Measurements from ENCODE around the gene SLC52A3.
A peak's percentile ranks its signal among the peaks of the same experiment; 100 is the strongest.

The SLC52A3 gene

GRCh38 chr20:792248-792647 is 23.9 kb upstream of the SLC52A3 start:
- H3K27me3 ChIP-seq (ENCODE audit: control insufficient read depth, insufficient read depth, low read length): no peaks in the 10 kb centered on the region
- H3K4me1 ChIP-seq (ENCODE audit: control insufficient read depth, insufficient read depth, low read length): peaks cover 22% of the 10 kb centered on the region
- no peak overlapping the region for H3K9ac ChIP-seq (ENCODE audit: low read depth, low read length)
- H3K9me3 ChIP-seq (ENCODE audit: control insufficient read depth, insufficient read depth, low read length): peaks cover 28% of the 10 kb centered on the region
- no peak overlapping the region for H3K27ac ChIP-seq (ENCODE audit: low read depth, low read length)
- no peak overlapping the region for H3K4me3 ChIP-seq (ENCODE audit: low read depth, low read length)
- no peaks in the 10 kb centered on the region for H3K36me3 ChIP-seq (ENCODE audit: control insufficient read depth, insufficient read depth, low read length)

- Histone ChIP-seq H3K9me3 (ENCODE audit: control insufficient read depth, insufficient read depth, low read length) (peaks cover 28% of the 10 kb centered on the region), H3K9ac (ENCODE audit: low read depth, low read length) (no peak overlapping the region), H3K27me3 (ENCODE audit: control insufficient read depth, insufficient read depth, low read length) (no peaks in the 10 kb centered on the region), H3K4me1 (ENCODE audit: control insufficient read depth, insufficient read depth, low read length) (peaks cover 22% of the 10 kb centered on the region), H3K36me3 (ENCODE audit: control insufficient read depth, insufficient read depth, low read length) (no peaks in the 10 kb centered on the region), H3K4me3 (ENCODE audit: low read depth, low read length) (peak overlapping the region; percentile 43), H3K27ac (ENCODE audit: low read depth, low read length) (peak overlapping the region; percentile 96)
Measured at GRCh38 chr20:791056-791455, 22.8 kb upstream of the SLC52A3 start.

GRCh38 chr20:787825-788224 is 19.5 kb upstream of the SLC52A3 start:
- Histone ChIP-seq H3K4me3 (ENCODE audit: low read depth, low read length) (no peak overlapping the region), H3K4me1 (ENCODE audit: control insufficient read depth, insufficient read depth, low read length) (peaks cover 22% of the 10 kb centered on the region), H3K9ac (ENCODE audit: low read depth, low read length) (no peak overlapping the region), H3K27ac (ENCODE audit: low read depth, low read length) (no peak overlapping the region), H3K36me3 (ENCODE audit: control insufficient read depth, insufficient read depth, low read length) (no peaks in the 10 kb centered on the region), H3K9me3 (ENCODE audit: control insufficient read depth, insufficient read depth, low read length) (peaks cover 17% of the 10 kb centered on the region), H3K27me3 (ENCODE audit: control insufficient read depth, insufficient read depth, low read length) (no peaks in the 10 kb centered on the region)

GRCh38 chr20:779771-780170 is 11.5 kb upstream of the SLC52A3 start:
- no peaks in the 10 kb centered on the region for H3K27me3 ChIP-seq (ENCODE audit: control insufficient read depth, insufficient read depth, low read length)
- no peaks in the 10 kb centered on the region for H3K36me3 ChIP-seq (ENCODE audit: control insufficient read depth, insufficient read depth, low read length)
- no peak overlapping the region for H3K9ac ChIP-seq (ENCODE audit: low read depth, low read length)
- H3K4me1 ChIP-seq (ENCODE audit: control insufficient read depth, insufficient read depth, low read length): peaks cover 14% of the 10 kb centered on the region
- H3K4me3 ChIP-seq (ENCODE audit: low read depth, low read length): no peak overlapping the region
- no peak overlapping the region for H3K27ac ChIP-seq (ENCODE audit: low read depth, low read length)
- no peaks in the 10 kb centered on the region for H3K9me3 ChIP-seq (ENCODE audit: control insufficient read depth, insufficient read depth, low read length)

GRCh38 chr20:776165-776564 is 7.9 kb upstream of the SLC52A3 start:
- H3K4me1 ChIP-seq (ENCODE audit: control insufficient read depth, insufficient read depth, low read length): peaks cover 14% of the 10 kb centered on the region
- H3K9ac ChIP-seq (ENCODE audit: low read depth, low read length): no peak overlapping the region
- H3K36me3 ChIP-seq (ENCODE audit: control insufficient read depth, insufficient read depth, low read length): no peaks in the 10 kb centered on the region
- H3K27me3 ChIP-seq (ENCODE audit: control insufficient read depth, insufficient read depth, low read length): no peaks in the 10 kb centered on the region
- no peaks in the 10 kb centered on the region for H3K9me3 ChIP-seq (ENCODE audit: control insufficient read depth, insufficient read depth, low read length)
- 0 out of 2 replicates have a peak overlapping the region, but pooled peaks have one; percentile 43 for H3K4me3 ChIP-seq (ENCODE audit: low read depth, low read length)
- no peak overlapping the region for H3K27ac ChIP-seq (ENCODE audit: low read depth, low read length)

GRCh38 chr20:775679-776135 is 7.4 kb upstream of the SLC52A3 start:
- peaks cover 14% of the 10 kb centered on the region for H3K4me1 ChIP-seq (ENCODE audit: control insufficient read depth, insufficient read depth, low read length)
- no peaks in the 10 kb centered on the region for H3K36me3 ChIP-seq (ENCODE audit: control insufficient read depth, insufficient read depth, low read length)
- peak overlapping the region; percentile 43 for H3K4me3 ChIP-seq (ENCODE audit: low read depth, low read length)
- H3K27ac ChIP-seq (ENCODE audit: low read depth, low read length): no peak overlapping the region
- H3K9me3 ChIP-seq (ENCODE audit: control insufficient read depth, insufficient read depth, low read length): no peaks in the 10 kb centered on the region
- H3K27me3 ChIP-seq (ENCODE audit: control insufficient read depth, insufficient read depth, low read length): no peaks in the 10 kb centered on the region
- H3K9ac ChIP-seq (ENCODE audit: low read depth, low read length): no peak overlapping the region

- H3K36me3 ChIP-seq (ENCODE audit: control insufficient read depth, insufficient read depth, low read length): no peaks in the 10 kb centered on the region
- no peak overlapping the region for H3K27ac ChIP-seq (ENCODE audit: low read depth, low read length)
- H3K9ac ChIP-seq (ENCODE audit: low read depth, low read length): no peak overlapping the region
- H3K4me3 ChIP-seq (ENCODE audit: low read depth, low read length): no peak overlapping the region
- no peaks in the 10 kb centered on the region for H3K27me3 ChIP-seq (ENCODE audit: control insufficient read depth, insufficient read depth, low read length)
- H3K4me1 ChIP-seq (ENCODE audit: control insufficient read depth, insufficient read depth, low read length): peaks cover 14% of the 10 kb centered on the region
- H3K9me3 ChIP-seq (ENCODE audit: control insufficient read depth, insufficient read depth, low read length): no peaks in the 10 kb centered on the region
Measured at GRCh38 chr20:774660-775057, 6.4 kb upstream of the SLC52A3 start.

- Histone ChIP-seq H3K27me3 (ENCODE audit: control insufficient read depth, insufficient read depth, low read length) (no peaks in the 10 kb centered on the region), H3K36me3 (ENCODE audit: control insufficient read depth, insufficient read depth, low read length) (no peaks in the 10 kb centered on the region), H3K9ac (ENCODE audit: low read depth, low read length) (no peak overlapping the region), H3K9me3 (ENCODE audit: control insufficient read depth, insufficient read depth, low read length) (no peaks in the 10 kb centered on the region), H3K27ac (ENCODE audit: low read depth, low read length) (no peak overlapping the region), H3K4me3 (ENCODE audit: low read depth, low read length) (no peak overlapping the region), H3K4me1 (ENCODE audit: control insufficient read depth, insufficient read depth, low read length) (peaks cover 14% of the 10 kb centered on the region)
Measured at GRCh38 chr20:774016-774659, 5.8 kb upstream of the SLC52A3 start.

- Histone ChIP-seq H3K9me3 (ENCODE audit: control insufficient read depth, insufficient read depth, low read length) (no peaks in the 10 kb centered on the region), H3K27me3 (ENCODE audit: control insufficient read depth, insufficient read depth, low read length) (no peaks in the 10 kb centered on the region), H3K4me1 (ENCODE audit: control insufficient read depth, insufficient read depth, low read length) (peaks cover 14% of the 10 kb centered on the region), H3K27ac (ENCODE audit: low read depth, low read length) (no peak overlapping the region), H3K9ac (ENCODE audit: low read depth, low read length) (no peak overlapping the region), H3K4me3 (ENCODE audit: low read depth, low read length) (no peak overlapping the region), H3K36me3 (ENCODE audit: control insufficient read depth, insufficient read depth, low read length) (no peaks in the 10 kb centered on the region)
Measured at GRCh38 chr20:772806-773205, 4.5 kb upstream of the SLC52A3 start.

- Histone ChIP-seq H3K9me3 (ENCODE audit: control insufficient read depth, insufficient read depth, low read length) (no peaks in the 10 kb centered on the region), H3K4me3 (ENCODE audit: low read depth, low read length) (no peak overlapping the region), H3K36me3 (ENCODE audit: control insufficient read depth, insufficient read depth, low read length) (no peaks in the 10 kb centered on the region), H3K27me3 (ENCODE audit: control insufficient read depth, insufficient read depth, low read length) (no peaks in the 10 kb centered on the region), H3K9ac (ENCODE audit: low read depth, low read length) (no peak overlapping the region), H3K4me1 (ENCODE audit: control insufficient read depth, insufficient read depth, low read length) (peaks cover 9% of the 10 kb centered on the region; the same call in 1 of the 2 replicates), H3K27ac (ENCODE audit: low read depth, low read length) (no peak overlapping the region)
Measured at GRCh38 chr20:771741-772464, 3.6 kb upstream of the SLC52A3 start.

GRCh38 chr20:770691-771090 is 2.4 kb upstream of the SLC52A3 start:
- H3K27me3 ChIP-seq (ENCODE audit: control insufficient read depth, insufficient read depth, low read length): no peaks in the 10 kb centered on the region
- no peaks in the 10 kb centered on the region for H3K36me3 ChIP-seq (ENCODE audit: control insufficient read depth, insufficient read depth, low read length)
- no peak overlapping the region for H3K9ac ChIP-seq (ENCODE audit: low read depth, low read length)
- no peaks in the 10 kb centered on the region for H3K9me3 ChIP-seq (ENCODE audit: control insufficient read depth, insufficient read depth, low read length)
- no peak overlapping the region for H3K27ac ChIP-seq (ENCODE audit: low read depth, low read length)
- H3K4me1 ChIP-seq (ENCODE audit: control insufficient read depth, insufficient read depth, low read length): peaks cover 3% of the 10 kb centered on the region; the same call in 1 of the 2 replicates
- H3K4me3 ChIP-seq (ENCODE audit: low read depth, low read length): no peak overlapping the region

Measured in HUES48 (cell line).